Measurements from ENCODE around the gene PANK4.

- TF ChIP-seq CTCF (IDR thresholded peaks at IDR 0.05; ENCODE audit: low read depth, low read length, missing input control) = no peak
- no peak for TF ChIP-seq TAF1 (conservative IDR thresholded peaks at IDR 0.05)
- TF ChIP-seq ATF3 (IDR thresholded peaks at IDR 0.05) = no peak
- TF ChIP-seq ZBTB33 (IDR thresholded peaks at IDR 0.05) = no peak
- no peak for TF ChIP-seq HNF4G (IDR thresholded peaks at IDR 0.05)
- TF ChIP-seq MAX (IDR thresholded peaks at IDR 0.05) = no peak
- no peak for TF ChIP-seq YY1 (IDR thresholded peaks at IDR 0.05)
- TF ChIP-seq RAD21 (IDR thresholded peaks at IDR 0.05) = no peak
Measured at GRCh38 chr1:2493691-2494322, 32.6 kb downstream of the PANK4 start.

All from liver (tissue), 3 donors.